OCI-LY3 (cell line): ENCODE measurements around the gene ZNF215.

Source experiments
- CTCF ChIP-seq: fragments of 200-600, 300-600 bp; sonication (generic); IDR thresholded peaks from 2 replicates; pipeline ENCODE4 v1.5.1; 2014; ENCODE audit warnings: antibody characterized with exemption, low read length, low read depth
- EZH2phosphoT487 ChIP-seq: fragments of 200-600 bp; shearing (Covaris generic); IDR thresholded peaks from 2 replicates; pipeline ENCODE4 v1.6.1; 2018; ENCODE audit warnings: antibody characterized with exemption, mixed run types, low read depth

DNA sequence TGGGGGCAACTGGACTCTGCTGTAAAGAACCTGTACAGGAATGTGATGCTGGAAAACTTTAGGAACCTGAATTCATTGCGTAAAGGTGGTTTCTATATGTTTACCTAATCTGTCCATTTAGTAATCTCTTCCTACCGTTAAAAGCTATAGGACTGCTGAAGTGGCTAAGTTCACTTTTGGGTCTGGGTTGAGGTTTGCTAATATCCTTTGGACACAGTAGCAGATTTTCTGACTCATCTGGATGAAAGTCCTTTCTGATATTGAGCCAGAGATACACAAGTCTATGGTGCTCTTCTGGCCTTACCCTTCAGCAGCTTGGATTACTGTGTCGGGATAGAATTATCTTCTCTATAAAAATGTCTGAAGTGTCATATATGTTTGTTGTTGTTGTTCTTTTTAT, 16.9 kb downstream of the ZNF215 start:
- no peak for TF ChIP-seq CTCF
- no peak for TF ChIP-seq EZH2phosphoT487
